K562 (cell line): ENCODE measurements around the gene DDX51. TPM values are rescaled to one million over a fixed set of nuclear protein-coding genes. Genes with fewer than 3 reads are reported as not detected.

Experiments
- ATAC-seq: fragments of 200-7000 bp; cut with Tn5 transposase; 3 replicates; pipeline ENCODE4 v1.9.1; 2020; ENCODE audit warnings: moderate library complexity
- BruUV-seq: library from RNA; stranded (reverse); fragments of 400-500 nt; replicated peaks from 2 replicates; lab custom pipeline; 2021; lab: Mats Ljungman, UMichigan
- CTCF ChIA-PET: fragments of 300-600 bp; formaldehyde crosslinking; extraction: SDS; loops from one replicate; lab custom pipeline; 2021; ENCODE audit warnings: low intra/inter-chr PET ratio; lab: Yijun Ruan, JAX
- POLR2A ChIA-PET: fragments of 300-600, 350-650 bp; sonication (Branson Sonifier 250); formaldehyde crosslinking; extraction: SDS; loops from one replicate; lab custom pipeline; 2021; ENCODE audit warnings: antibody characterized with exemption, inconsistent platforms; lab: Yijun Ruan, JAX
- DNase-seq, 4 experiments: peaks; one replicate each; pipeline versions ENCODE4 v3.0.0 to v3.0.0-alpha.2; 2011 to 2018; ENCODE audit warnings: low spot score in 3 of 4, mixed read lengths in 3 of 4; ENCODE audit errors: extremely low read depth in 1 of 4
- FAIRE-seq: peaks from 2 replicates; lab custom pipeline; 2011; peaks lifted over from hg19 to GRCh38; lab: Jason Lieb, UNC
- H2AFZ ChIP-seq: 2 replicates; pipeline ENCODE4 v1.6.0; 2011; ENCODE audit warnings: low read depth, low read length, control low read depth, inconsistent platforms
- H3K27ac ChIP-seq: fragments of 200-600 bp; 3 replicates; pipeline ENCODE4 v1.8.0; 2011; ENCODE audit warnings: low read depth, mild to moderate bottlenecking, control low read depth, inconsistent platforms, low read length, moderate library complexity, mixed read lengths; ENCODE audit errors: extremely low read depth
- H3K27me3 ChIP-seq, 2 experiments: fragments of 300-600 bp in 1 of 2; 2 replicates in 1 of 2; 3 replicates in 1 of 2; pipeline versions ENCODE4 v1.6.0 to v1.8.0; 2011; ENCODE audit warnings: inconsistent platforms in 2 of 2, low read length in 2 of 2, mild to moderate bottlenecking in 1 of 2, mixed read lengths in 1 of 2, moderate library complexity in 1 of 2; ENCODE audit not compliant: control insufficient read depth in 2 of 2, insufficient read depth in 2 of 2
- H3K36me3 ChIP-seq: fragments of 300-600 bp; 3 replicates; pipeline ENCODE4 v1.8.0; 2011; ENCODE audit warnings: mild to moderate bottlenecking, low read length, inconsistent platforms; ENCODE audit not compliant: control insufficient read depth, insufficient read depth
- H3K4me1 ChIP-seq, 2 experiments: fragments of 200-600 bp in 1 of 2; replicated peaks in 1 of 2; 2 replicates in 1 of 2; 3 replicates in 1 of 2; pipeline versions ENCODE4 v1.5.1 to v1.8.0; 2011; ENCODE audit warnings: inconsistent platforms in 2 of 2, low read length in 2 of 2, mild to moderate bottlenecking in 1 of 2, mixed read lengths in 1 of 2, moderate library complexity in 1 of 2; ENCODE audit not compliant: control insufficient read depth in 2 of 2, insufficient read depth in 2 of 2
- H3K4me2 ChIP-seq: 2 replicates; pipeline ENCODE4 v1.6.1; 2011; ENCODE audit warnings: low read length, control low read depth, inconsistent platforms, mixed read lengths; ENCODE audit not compliant: insufficient read depth
- H3K4me3 ChIP-seq: fragments of 200-600 bp; sonication (generic), shearing (Covaris generic); 2 replicates; pipeline ENCODE4 v1.5.1; 2016; ENCODE audit warnings: control low read depth, inconsistent platforms
- H3K79me2 ChIP-seq: fragments of 200-600 bp; 3 replicates; pipeline ENCODE4 v1.8.0; 2011; ENCODE audit warnings: low read length, inconsistent platforms; ENCODE audit not compliant: control insufficient read depth, insufficient read depth
- H3K9ac ChIP-seq, 2 experiments: 2 replicates each; pipeline versions ENCODE4 v1.6.0 to v1.6.1; 2011; ENCODE audit warnings: low read depth in 2 of 2, low read length in 2 of 2, control low read depth in 1 of 2, inconsistent platforms in 1 of 2, mild to moderate bottlenecking in 1 of 2, mixed read lengths in 1 of 2; ENCODE audit not compliant: insufficient read depth in 1 of 2
- H3K9me1 ChIP-seq: one replicate; pipeline ENCODE4 v1.6.0; 2011; ENCODE audit warnings: inconsistent platforms, mild to moderate bottlenecking, low read length, moderate library complexity; ENCODE audit not compliant: control insufficient read depth, insufficient read depth
- H3K9me3 ChIP-seq: replicated peaks from 2 replicates; pipeline ENCODE4 v1.5.1; 2011; ENCODE audit warnings: low read depth, low read length, inconsistent platforms; ENCODE audit not compliant: control insufficient read depth, insufficient read depth
- H4K20me1 ChIP-seq: replicated peaks from 2 replicates; pipeline ENCODE4 v1.6.1; 2011; ENCODE audit warnings: low read length, inconsistent platforms, mixed read lengths; ENCODE audit not compliant: control insufficient read depth, insufficient read depth
- CBX5 ChIP-seq: IDR thresholded peaks from 2 replicates; pipeline ENCODE4 v1.6.1; 2014; ENCODE audit warnings: low read depth, borderline replicate concordance
- EP300 ChIP-seq: IDR thresholded peaks from 2 replicates; pipeline ENCODE4 v1.6.1; 2012; ENCODE audit warnings: low read length, improper control_type of control experiment
- GTF2B ChIP-seq: IDR thresholded peaks from 2 replicates; pipeline ENCODE4 v1.6.1; 2011; ENCODE audit not compliant: insufficient read length; ENCODE audit errors: extremely low read depth
- HDAC6 ChIP-seq: IDR thresholded peaks from 2 replicates; pipeline ENCODE4 v1.6.1; 2012; ENCODE audit warnings: low read depth, mild to moderate bottlenecking, control low read depth, inconsistent platforms, low read length, moderate library complexity
- HDAC8 ChIP-seq: fragments of 450-650 bp; IDR thresholded peaks from 2 replicates; pipeline ENCODE4 v1.6.1; 2016; ENCODE audit warnings: mild to moderate bottlenecking, missing genetic modification characterization, moderate library complexity, missing compliant biosample characterization
- KAT8 ChIP-seq: fragments of 450-650 bp; IDR thresholded peaks from 2 replicates; pipeline ENCODE4 v1.6.1; 2016; ENCODE audit warnings: low read depth, mild to moderate bottlenecking
- MAFG ChIP-seq: fragments of 450-650 bp; conservative IDR thresholded peaks from 2 replicates; pipeline ENCODE4 v1.6.1; 2016; ENCODE audit warnings: missing genetic modification characterization, missing compliant biosample characterization
- MBD2 ChIP-seq: sonication (generic); IDR thresholded peaks from 2 replicates; pipeline ENCODE4 v1.6.1; 2016; ENCODE audit warnings: low read depth, borderline replicate concordance
- NCOA6 ChIP-seq: fragments of 450-650 bp; IDR thresholded peaks from 2 replicates; pipeline ENCODE4 v1.6.1; 2017; ENCODE audit warnings: mild to moderate bottlenecking
- NR0B1 ChIP-seq: fragments of 450-650 bp; IDR thresholded peaks from one replicate; pipeline ENCODE4 v1.6.1; 2018; ENCODE audit warnings: mild to moderate bottlenecking, moderate library complexity; ENCODE audit not compliant: partially characterized antibody
- RBM17 ChIP-seq: fragments of 200-400 bp; formaldehyde crosslinking; IDR thresholded peaks from 2 replicates; pipeline ENCODE4 v1.6.1; 2017; ENCODE audit warnings: low read depth, mild to moderate bottlenecking, low read length, borderline replicate concordance
- SMAD1 ChIP-seq: fragments of 150-350 bp; IDR thresholded peaks from 2 replicates; pipeline ENCODE4 v1.6.1; 2014; ENCODE audit warnings: low read length, low read depth; ENCODE audit not compliant: partially characterized antibody
- THRA ChIP-seq: fragments of 450-650 bp; IDR thresholded peaks from 2 replicates; pipeline ENCODE4 v1.6.1; 2017; ENCODE audit warnings: mild to moderate bottlenecking, moderate library complexity
- TRIM24 ChIP-seq, 2 experiments: fragments of 450-650 bp; IDR thresholded peaks; 2 replicates each; pipeline ENCODE4 v1.6.1; 2016
- YBX1 ChIP-seq: fragments of 450-650 bp; IDR thresholded peaks from 2 replicates; pipeline ENCODE4 v1.7.1; 2016; ENCODE audit warnings: mild to moderate bottlenecking
- ZFX ChIP-seq: sonication (generic); formaldehyde crosslinking; IDR thresholded peaks from 2 replicates; pipeline ENCODE4 v1.8.0; 2022; ENCODE audit warnings: mild to moderate bottlenecking, missing genetic modification reagents, moderate library complexity
- ZNF277 ChIP-seq: fragments of 250-450 bp; sonication (Bioruptor Pico); IDR thresholded peaks from 2 replicates; pipeline ENCODE4 v1.8.0; 2022; ENCODE audit warnings: inconsistent platforms, mild to moderate bottlenecking, moderate library complexity, borderline replicate concordance
- ZNF766 ChIP-seq: fragments of 200-800 bp; sonication (Bioruptor generic); conservative IDR thresholded peaks from 2 replicates; pipeline ENCODE4 v1.6.1; 2016; ENCODE audit warnings: missing genetic modification characterization, missing compliant biosample characterization
- WGBS: fragments of 100-300 bp; shearing (Covaris generic); methylation state at CpG from one replicate; pipeline ENCODE4 v1.1.6; 2016; ENCODE audit warnings: low coverage, mixed read lengths; ENCODE audit not compliant: insufficient coverage; ENCODE audit errors: missing lambda C conversion rate; 5-methylcytosine and 5-hydroxymethylcytosine counted together
- in situ Hi-C: fragments of 300-500 bp; cut with MboI; formaldehyde crosslinking; loops from 4 replicates; pipeline ENCODE4 v1.15.0; 2018; ENCODE audit warnings: inconsistent platforms, mixed read lengths
- intact Hi-C: fragments of 100-400 bp; cut with micrococcal nuclease; formaldehyde crosslinking; loops from 2 replicates; pipeline ENCODE4 v1.14.2; 2022
- polyA plus RNA-seq, 8 experiments: library from polyadenylated mRNA; depleted of rRNA in 4 of 8; stranded (reverse) in 5 of 8; unstranded in 3 of 8; fragments of >200 nt; fragmentation: Nextera tagmentation in 2 of 8; fragmentation: Illumina TruSeq in 1 of 8; extraction: Ambion mirVana in 2 of 8; extraction: Trizol in 1 of 8; gene quantifications; 2 replicates each; pipeline versions ENCODE4 v1.2.1 to v1.2.3, GENCODE V29; 2011 to 2014; ENCODE audit warnings: inconsistent platforms in 1 of 8, missing spikeins in 1 of 8
- total RNA-seq, 7 experiments: library from RNA; depleted of rRNA in 6 of 7; stranded (reverse); fragments of >200 nt in 6 of 7; fragmentation: Illumina TruSeq in 2 of 7; extraction: Trizol in 2 of 7; gene quantifications; 2 replicates each; pipeline versions ENCODE4 v1.2.1 to v1.2.3, GENCODE V29; 2011 to 2021; ENCODE audit warnings: low replicate concordance in 1 of 7

The DDX51 gene
- total and polyA plus RNA-seq, 9 of the 15 experiments (the other 6 are each of a cell fraction or from before 2014, with no cell fraction given) = 1.1 to 35.9 (median 12.4) TPM

GRCh38 chr12:132174839-132175490 is 30.8 kb upstream of the DDX51 start:
- BruUV-seq = no TSS peak
- Histone ChIP-seq H3K4me3 (no peak overlapping the region), H3K9me1 (no peaks in the 10 kb centered on the region), H3K9me3 (no peaks in the 10 kb centered on the region), H4K20me1 (peaks cover 10% of the 10 kb centered on the region), H3K79me2 (no peaks in the 10 kb centered on the region), H3K4me1 (peaks cover 3 to 58% of the 10 kb centered on the region in 2 experiments; a peak in 3 of 5 replicates), H2AFZ (no peak overlapping the region), H3K27ac (no peak overlapping the region), H3K4me2 (no peak overlapping the region), H3K36me3 (no peaks in the 10 kb centered on the region), H3K9ac (no peak overlapping the region), H3K27me3 (peaks cover 67 to 90% of the 10 kb centered on the region in 2 experiments)
- POLR2A ChIA-PET = interaction anchor here (0.6 kb wide), 1 partner anchor 14 kb away, joined by 3 read pairs; no protein-coding TSS in a partner anchor
- DNase-seq (no peak), ATAC-seq (no peak), FAIRE-seq (peak; percentile 42)
- in situ Hi-C loops = no loop called here
- CTCF ChIA-PET = interaction anchor here (0.6 kb wide), 1 partner anchor 15 kb away, joined by 3 read pairs; no protein-coding TSS in a partner anchor
- intact Hi-C loops = no loop called here
- WGBS = 3% methylated on average over 16 of the region's 25 CpGs
- TF ChIP-seq ZNF277 (CRISPR knock-in tag) = no peak
- no peak for TF ChIP-seq KAT8
- TF ChIP-seq TRIM24 (IDR thresholded peaks at IDR 0.05) = no peak
- TF ChIP-seq YBX1 = no peak
- TF ChIP-seq THRA = no peak
- TF ChIP-seq ZNF766 (CRISPR knock-in tag) = no peak
- no peak for TF ChIP-seq CBX5
- TF ChIP-seq SMAD1 = no peak
- no peak for TF ChIP-seq NCOA6
- TF ChIP-seq HDAC8 = no peak
- TF ChIP-seq RBM17 = no peak
- TF ChIP-seq MAFG (tag) = no peak
- TF ChIP-seq ZFX (CRISPR knock-in tag) = no peak
- no peak for TF ChIP-seq GTF2B
- no peak for TF ChIP-seq MBD2
- TF ChIP-seq EP300 = no peak
- TF ChIP-seq NR0B1 = no peak
- TF ChIP-seq HDAC6 = no peak
